Hematopoietic multipotent progenitor cell treated with erythropoietin and hydrocortisone succinate and interleukin-3 and kit ligand, for 8 days (in vitro differentiated cells): ENCODE results near the gene KLHL11.

Experiments
- DNase-seq: peaks from one replicate; pipeline ENCODE4 v3.0.0-alpha.2; 2015

The KLHL11 gene

DNA sequence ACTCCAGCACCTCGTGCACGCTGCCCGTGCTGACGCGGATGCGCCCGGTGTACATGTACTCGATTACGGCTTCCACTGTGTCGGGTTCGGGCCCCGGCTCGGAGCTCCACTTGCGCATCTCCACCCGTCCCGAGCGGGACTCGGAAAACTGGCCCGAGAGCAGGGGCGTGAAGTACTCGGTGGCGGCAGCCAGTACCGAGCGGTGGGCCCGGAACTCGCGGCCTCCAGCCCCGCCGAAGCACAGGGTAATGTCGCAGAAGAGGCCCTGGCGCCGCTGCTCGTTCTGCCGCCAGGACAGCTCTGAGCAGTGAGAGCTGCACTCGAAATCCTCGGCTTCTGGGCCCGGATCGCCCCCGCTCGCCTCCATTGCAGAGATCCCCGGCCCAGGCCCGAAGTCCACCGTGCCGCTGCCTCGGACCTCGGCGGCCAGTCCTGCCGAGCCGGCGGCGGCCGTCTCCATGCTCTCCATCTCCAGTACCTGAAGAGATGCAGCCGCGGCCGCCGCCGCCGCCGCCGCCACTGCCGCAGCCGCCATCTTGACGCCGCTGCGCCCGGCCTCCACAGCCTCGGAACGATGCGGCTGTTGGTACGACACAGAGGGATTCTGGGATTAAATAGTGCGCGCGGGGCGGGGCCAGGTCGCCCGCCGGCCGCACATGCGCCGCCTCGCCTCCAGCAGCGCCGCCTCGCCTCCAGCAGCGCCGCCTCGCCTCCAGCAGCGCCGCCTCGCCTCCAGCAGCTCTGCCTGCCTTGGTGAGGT, at the start of gene KLHL11:
TSS of gene KLHL11 (minus strand) at position 588 of the 760 bp plus-strand sequence. CDS start at position 535, 53 bp downstream.
- DNase-seq = peak; percentile 90

DNA sequence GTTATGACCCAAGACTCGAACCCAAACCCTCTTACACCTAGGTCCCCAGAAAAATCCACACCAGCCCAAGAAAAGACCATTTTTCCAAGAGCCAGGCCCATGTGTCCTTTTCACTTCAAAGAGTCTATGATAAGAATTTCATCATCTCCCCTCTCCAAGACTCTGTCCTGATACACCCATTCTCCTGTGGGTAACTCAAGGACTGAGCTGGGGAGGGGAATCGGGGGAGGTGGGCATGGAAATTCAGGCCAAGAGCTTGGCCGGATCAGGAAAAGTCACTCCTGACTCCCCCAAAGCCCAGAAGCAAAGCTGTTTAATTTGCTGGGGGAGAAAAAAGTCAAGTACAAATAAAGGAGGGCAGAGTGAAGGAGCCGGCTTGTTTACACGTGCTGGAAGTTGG, 49.8 kb upstream of the KLHL11 start:
- DNase-seq = no peak

DNA sequence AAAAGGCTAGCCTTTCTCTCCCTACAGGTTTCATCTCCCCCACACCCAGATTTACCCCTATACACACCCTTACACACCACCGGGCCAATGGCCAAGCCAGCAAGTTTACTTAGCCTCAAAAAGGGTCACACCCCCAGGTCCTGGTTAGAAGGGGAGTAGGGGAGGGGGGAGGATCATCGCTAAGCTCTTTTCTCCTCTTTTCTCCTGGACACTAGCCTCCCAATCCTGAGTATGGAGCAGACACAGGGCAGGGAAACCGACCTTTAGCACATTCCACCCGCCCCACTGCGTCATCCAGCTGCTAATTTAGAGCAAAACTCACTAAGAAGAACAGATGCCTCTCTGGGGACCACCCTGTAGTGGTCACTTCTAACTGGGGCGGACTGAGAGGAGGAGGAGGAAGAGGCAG, 49.1 kb upstream of the KLHL11 start:
- DNase-seq = no peak

GRCh38 chr17:41913798-41914197, 48.6 kb upstream of the KLHL11 start:
- DNase-seq = no peak

- no peak for DNase-seq
These were observed 47.7 kb upstream of the KLHL11 start for GRCh38 chr17:41912925-41913324.

GRCh38 chr17:41910701-41911391, 45.6 kb upstream of the KLHL11 start:
- DNase-seq = no peak

DNA sequence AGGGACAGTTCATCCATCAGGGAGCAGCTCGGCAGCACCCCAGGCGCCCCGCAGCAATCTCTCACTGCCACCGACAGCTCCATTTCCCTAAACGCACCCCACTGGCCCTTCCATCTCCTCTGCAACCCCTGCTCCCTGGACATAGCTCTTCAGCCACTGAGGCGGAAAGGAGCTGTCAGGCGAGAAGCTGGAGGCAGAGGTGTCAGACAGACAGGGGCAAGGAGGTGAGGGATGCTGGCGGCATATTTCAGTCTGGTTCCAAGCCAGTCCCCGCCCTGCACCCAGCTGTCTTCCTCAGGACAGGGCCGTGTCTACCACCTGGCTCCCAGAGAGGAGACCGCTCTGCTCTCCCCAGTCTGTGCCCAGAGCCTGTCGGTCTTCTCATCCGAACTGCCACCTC, 43.9 kb upstream of the KLHL11 start:
- DNase-seq = no peak

- DNase-seq = no peak
These were observed 42.7 kb upstream of the KLHL11 start for GRCh38 chr17:41907633-41908539.

DNA sequence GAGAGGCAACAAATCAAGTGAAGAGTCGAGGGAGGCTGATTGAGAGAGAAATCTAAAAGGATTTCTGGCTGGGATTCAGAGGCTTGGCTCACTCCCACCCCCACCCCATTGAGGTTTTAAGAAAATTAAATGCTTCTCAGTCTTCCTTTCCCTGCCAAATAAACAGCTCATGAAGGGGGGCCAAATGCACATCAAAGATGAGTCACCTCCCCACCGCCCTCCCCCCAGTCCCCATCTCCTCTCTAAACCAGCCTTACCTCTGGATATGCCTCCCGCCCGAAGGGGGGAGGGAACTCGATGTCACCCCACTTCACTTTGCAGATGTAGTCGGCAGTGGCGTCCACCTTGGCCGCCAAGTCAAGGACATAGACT, 41.9 kb upstream of the KLHL11 start:
- no peak for DNase-seq

- no peak for DNase-seq
These were observed 41.4 kb upstream of the KLHL11 start for GRCh38 chr17:41906465-41907184.

GRCh38 chr17:41905172-41905571, 39.9 kb upstream of the KLHL11 start:
- DNase-seq = no peak

DNA sequence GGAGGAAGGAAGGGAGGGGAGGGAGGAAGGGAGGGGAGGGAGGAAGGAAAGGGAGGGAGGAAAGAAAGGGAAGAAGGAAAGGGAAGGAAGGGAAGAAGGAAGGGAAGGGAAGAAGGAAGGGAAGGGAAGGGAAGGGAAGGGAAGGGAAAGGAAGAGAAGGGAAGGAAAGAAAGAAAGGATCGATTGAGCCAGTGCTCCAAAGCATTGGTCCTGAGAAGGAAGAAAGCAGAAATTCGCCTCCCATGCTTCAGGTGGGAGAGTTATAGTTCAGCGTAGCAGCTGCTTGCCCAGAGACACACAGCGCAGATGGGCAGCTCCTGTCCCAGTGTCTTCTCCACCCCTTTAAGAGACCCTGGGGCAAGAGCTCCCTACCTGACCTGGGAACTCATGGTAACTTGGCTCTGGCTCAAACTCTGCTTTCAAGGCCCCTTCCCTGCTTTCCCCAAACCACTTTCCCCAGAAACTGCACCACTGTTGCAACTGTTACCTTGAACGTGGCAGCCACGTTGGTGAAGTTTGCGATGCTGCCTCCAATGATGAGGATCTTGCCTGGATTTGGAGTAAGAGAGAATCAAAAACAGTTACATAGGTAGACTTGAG, 39.1 kb upstream of the KLHL11 start:
- no peak for DNase-seq

GRCh38 chr17:41901646-41902045, 36.4 kb upstream of the KLHL11 start:
- DNase-seq = no peak

- no peak for DNase-seq
These were observed 31.5 kb upstream of the KLHL11 start for GRCh38 chr17:41896726-41897125.

- DNase-seq = no peak
These were observed 30.4 kb upstream of the KLHL11 start for GRCh38 chr17:41895617-41896016.

GRCh38 chr17:41894791-41895331, 29.6 kb upstream of the KLHL11 start:
- DNase-seq = no peak

GRCh38 chr17:41893384-41893783, 28.2 kb upstream of the KLHL11 start:
- no peak for DNase-seq

GRCh38 chr17:41892021-41892376, 26.8 kb upstream of the KLHL11 start:
- DNase-seq = no peak

DNA sequence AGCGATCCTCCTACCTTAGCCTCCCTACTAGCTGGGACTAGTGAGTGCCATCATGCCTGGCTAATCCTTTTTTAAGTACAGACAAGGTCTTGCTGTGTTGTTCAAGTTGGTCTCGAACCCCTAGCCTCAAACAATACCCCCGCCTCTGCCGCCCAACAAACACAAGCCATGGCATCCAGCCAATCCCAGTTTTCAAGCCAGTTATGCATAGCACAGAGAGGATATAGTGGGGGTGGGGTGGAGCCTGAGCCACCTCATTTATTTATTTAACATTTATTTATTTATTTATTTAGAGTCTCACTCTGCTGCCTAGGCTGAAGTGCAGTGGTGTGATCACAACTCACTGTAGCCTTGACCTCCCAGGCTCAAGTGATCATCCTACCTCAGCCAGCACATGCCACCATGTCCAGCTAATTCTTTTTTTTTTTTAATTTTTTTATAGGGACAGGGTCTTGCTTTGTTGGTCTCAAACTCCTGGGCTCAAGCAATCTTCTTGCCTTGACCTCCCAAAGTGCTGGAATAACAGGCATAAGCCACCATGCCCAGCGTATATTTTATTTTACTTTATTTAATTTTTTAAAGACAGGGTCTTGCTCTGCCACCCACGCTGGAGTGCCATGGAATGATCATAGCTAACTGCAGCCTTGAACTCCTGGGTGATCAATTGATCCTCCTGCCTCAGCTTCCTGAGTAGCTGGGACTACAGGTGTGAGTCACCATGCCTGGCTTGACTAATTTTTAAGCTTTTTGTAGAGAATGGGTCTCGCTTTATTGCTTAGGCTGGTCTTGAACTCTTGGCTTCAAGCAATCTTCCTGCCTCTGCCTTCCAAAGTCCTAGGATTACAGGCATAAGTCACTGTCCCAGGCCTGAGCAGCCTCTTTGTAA, 26.2 kb upstream of the KLHL11 start:
- no peak for DNase-seq

DNA sequence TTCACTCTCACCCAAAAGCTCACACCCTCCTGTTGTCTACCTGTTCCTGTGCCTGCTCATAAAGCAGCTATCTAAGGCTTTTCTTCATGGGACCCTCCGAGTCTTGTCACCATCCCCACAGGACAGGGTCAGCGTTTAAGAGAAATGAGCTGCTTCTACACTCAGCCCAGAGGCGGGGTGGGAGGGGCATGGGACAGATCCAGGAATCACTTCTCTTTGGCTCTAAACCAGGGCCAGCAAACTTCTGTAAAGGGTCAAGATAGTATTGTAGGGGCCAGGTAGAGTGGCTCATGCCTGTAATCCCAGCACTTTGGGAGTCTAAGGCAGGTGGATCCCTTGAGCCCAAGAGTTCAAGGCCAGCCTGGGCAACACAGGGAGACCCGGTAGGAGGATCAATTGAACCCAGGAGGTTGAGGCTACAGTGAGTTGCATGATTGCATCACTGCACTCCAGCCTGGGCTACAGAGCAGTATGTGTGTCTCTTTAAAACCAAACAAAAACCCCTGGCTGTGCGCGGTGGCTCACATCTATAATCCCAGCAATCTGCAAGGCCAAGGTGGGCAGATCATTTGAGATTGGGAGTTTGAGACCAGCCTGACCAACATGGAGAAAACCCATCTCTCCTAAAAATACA, 23.2 kb upstream of the KLHL11 start:
- DNase-seq = no peak

GRCh38 chr17:41885733-41886132, 20.5 kb upstream of the KLHL11 start:
- peak; percentile 21 for DNase-seq
